Cerebellar cortex (tissue), 1 donor: Measurements from ENCODE around the gene APOA4.
"Not testable (repeated sequence)": the region's sequence is repeated elsewhere in the genome, so short reads cannot be mapped to it uniquely, and the experiment has no call there.

ENCODE experiments used
- DNase-seq: peaks from one replicate; pipeline ENCODE4 v3.0.0-alpha.2; 2015; ENCODE audit warnings: low spot score

APOA4 gene

GRCh38 chr11:116847612-116848011 is 24.5 kb upstream of the APOA4 start:
- DNase-seq, result no peak

DNA sequence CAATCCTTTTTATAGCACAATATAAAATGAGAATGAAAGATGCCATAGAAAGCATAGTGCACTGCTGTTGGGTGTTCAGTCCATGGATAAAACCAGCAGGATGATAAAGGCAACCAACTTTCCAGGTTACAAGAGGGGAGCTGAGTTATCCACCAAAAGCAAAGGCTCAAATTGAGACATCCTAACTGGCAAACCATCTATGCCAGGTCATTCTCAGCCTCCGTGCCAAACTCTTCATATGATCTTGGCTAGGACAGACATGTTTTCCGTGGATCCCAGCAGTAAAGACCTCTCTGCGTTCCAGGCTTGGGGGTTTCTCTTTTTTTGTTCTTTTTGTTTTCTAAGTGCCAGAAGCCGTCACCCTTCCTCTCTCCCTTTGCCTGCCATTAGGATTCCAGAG is 21.6 kb upstream of the APOA4 start:
- DNase-seq, result peak; percentile 31

GRCh38 chr11:116843661-116844060 is 20.6 kb upstream of the APOA4 start:
- no peak for DNase-seq

GRCh38 chr11:116842909-116843308 is 19.8 kb upstream of the APOA4 start:
- no peak for DNase-seq

DNA sequence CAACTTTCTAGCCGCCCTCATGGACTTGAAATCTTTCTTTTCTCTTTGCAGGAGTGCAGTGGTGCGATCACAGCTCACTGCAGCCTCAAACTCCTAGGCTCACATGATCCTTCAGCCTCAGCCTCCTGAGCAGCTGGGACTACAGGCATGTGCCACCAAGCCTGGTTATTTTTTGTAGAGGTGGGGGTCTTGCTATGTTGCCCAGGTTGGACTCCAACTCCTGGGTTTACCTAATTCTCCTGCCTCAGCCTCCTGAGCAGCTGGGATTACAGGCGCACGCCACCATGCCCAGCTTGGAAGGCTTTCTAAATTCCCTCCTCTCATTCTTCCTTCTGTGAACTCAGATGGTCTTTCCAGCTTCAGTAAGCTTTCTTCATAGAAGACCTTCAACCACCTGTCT is 19.0 kb upstream of the APOA4 start:
- no peak for DNase-seq

- DNase-seq, result no peak
These were observed 17.7 kb upstream of the APOA4 start for GRCh38 chr11:116840746-116841296.

- peak; percentile 40 for DNase-seq
These were observed 17.2 kb upstream of the APOA4 start for GRCh38 chr11:116840224-116840745.

- no peak for DNase-seq
These were observed 15.4 kb upstream of the APOA4 start for GRCh38 chr11:116838321-116839084.

GRCh38 chr11:116837231-116838091 is 14.4 kb upstream of the APOA4 start, which contains the start of gene APOA1:
TSS of gene APOA1 (minus strand) at chr11:116837622. CDS start at chr11:116837387, 235 bp downstream.
- no peak for DNase-seq

GRCh38 chr11:116836632-116836991 is 13.5 kb upstream of the APOA4 start:
- no peak for DNase-seq

- DNase-seq, result peak; percentile 87
These were observed 12.9 kb upstream of the APOA4 start for GRCh38 chr11:116835791-116836631.

- DNase-seq, result no peak
These were observed 12.1 kb upstream of the APOA4 start for GRCh38 chr11:116835042-116835772.

GRCh38 chr11:116834535-116835041 is 11.5 kb upstream of the APOA4 start:
- DNase-seq, result not testable (repeated sequence)

DNA sequence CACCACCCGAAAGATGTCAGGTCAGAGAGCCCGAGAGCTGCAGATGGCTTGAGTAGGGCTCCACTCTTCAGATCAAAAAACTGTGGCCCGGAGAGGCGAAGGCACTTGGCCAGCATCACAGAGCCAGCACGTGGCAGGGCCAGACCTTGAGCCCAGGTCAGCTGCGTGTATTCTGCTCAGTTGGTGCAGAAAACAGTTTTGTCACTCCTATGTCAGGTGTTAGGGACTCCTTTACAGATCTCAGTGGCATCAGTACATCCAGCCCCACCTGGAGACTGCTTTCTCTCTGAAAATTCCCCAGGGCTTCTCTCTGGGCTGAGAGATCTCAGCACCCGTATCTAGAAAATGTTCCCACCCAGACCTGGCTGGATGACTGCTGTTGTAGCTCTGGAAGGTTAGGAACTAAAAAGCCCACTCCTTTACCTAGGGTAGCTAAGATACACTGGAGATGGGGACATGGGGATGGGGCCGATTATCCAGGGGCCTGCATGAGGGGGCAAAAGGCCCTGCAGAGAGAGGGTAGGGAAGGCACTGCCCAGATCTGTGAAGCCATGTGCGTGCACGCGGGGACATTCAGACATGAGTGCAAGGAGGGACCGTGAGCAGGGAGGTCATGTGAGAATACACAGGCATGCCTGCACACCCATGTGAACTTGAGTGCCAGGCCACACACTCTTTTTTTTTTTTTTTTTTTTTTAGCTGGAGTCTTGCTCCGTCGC is 10.9 kb upstream of the APOA4 start:
- no peak for DNase-seq

DNA sequence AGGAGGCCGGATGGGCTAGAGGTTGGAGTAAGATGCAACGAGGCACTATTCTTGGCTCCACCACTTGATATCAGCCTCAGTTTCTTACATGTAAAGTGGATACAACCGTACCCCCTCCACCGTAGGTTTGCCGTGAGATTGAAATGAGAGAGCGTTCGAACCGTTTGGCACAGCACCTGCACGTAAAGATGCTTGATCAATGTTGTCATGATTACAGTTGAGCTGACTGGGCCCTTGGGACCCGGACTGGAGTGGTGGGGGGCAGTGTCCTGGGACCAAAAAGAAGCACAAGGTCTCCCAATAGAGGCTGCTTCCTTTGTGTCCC is 10.3 kb upstream of the APOA4 start:
- no peak for DNase-seq

DNA sequence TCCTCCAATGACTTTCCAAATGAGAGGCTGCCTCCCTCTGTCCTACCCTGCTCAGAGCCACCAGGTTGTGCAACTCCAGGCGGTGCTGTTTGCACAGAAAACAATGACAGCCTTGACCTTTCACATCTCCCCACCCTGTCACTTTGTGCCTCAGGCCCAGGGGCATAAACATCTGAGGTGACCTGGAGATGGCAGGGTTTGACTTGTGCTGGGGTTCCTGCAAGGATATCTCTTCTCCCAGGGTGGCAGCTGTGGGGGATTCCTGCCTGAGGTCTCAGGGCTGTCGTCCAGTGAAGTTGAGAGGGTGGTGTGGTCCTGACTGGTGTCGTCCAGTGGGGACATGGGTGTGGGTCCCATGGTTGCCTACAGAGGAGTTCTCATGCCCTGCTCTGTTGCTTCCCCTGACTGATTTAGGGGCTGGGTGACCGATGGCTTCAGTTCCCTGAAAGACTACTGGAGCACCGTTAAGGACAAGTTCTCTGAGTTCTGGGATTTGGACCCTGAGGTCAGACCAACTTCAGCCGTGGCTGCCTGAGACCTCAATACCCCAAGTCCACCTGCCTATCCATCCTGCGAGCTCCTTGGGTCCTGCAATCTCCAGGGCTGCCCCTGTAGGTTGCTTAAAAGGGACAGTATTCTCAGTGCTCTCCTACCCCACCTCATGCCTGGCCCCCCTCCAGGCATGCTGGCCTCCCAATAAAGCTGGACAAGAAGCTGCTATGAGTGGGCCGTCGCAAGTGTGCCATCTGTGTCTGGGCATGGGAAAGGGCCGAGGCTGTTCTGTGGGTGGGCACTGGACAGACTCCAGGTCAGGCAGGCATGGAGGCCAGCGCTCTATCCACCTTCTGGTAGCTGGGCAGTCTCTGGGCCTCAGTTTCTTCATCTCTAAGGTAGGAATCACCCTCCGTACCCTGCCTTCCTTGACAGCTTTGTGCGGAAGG is 9.5 kb upstream of the APOA4 start:
- no peak for DNase-seq

DNA sequence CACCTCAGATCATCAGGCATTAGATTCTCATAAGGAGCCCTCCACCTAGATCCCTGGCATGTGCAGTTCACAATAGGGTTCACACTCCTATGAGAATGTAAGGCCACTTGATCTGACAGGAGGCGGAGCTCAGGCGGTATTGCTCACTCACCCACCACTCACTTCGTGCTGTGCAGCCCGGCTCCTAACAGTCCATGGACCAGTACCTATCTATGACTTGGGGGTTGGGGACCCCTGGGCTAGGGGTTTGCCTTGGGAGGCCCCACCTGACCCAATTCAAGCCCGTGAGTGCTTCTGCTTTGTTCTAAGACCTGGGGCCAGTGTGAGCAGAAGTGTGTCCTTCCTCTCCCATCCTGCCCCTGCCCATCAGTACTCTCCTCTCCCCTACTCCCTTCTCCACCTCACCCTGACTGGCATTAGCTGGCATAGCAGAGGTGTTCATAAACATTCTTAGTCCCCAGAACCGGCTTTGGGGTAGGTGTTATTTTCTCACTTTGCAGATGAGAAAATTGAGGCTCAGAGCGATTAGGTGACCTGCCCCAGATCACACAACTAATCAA is 8.8 kb upstream of the APOA4 start:
- no peak for DNase-seq

- DNase-seq, result no peak
These were observed 7.2 kb upstream of the APOA4 start for GRCh38 chr11:116830184-116830912.
